MM.1S (cell line): ENCODE data around the gene GNAT2.

ENCODE experiments used
- DNase-seq: peaks from one replicate; pipeline ENCODE4 v3.0.0-alpha.2; 2015
- H2AFZ ChIP-seq: fragments of 300-600 bp; sonication (generic); 2 replicates; pipeline ENCODE4 v1.6.0; 2016; ENCODE audit warnings: antibody characterized with exemption, low read length
- H3F3A ChIP-seq: fragments of 300-600 bp; sonication (generic); 2 replicates; pipeline ENCODE4 v1.6.1; 2016; ENCODE audit warnings: mild to moderate bottlenecking, antibody characterized with exemption, low read length, moderate library complexity, mixed read lengths; ENCODE audit not compliant: insufficient read depth
- H3K27ac ChIP-seq: fragments of 300-600 bp; sonication (generic); 2 replicates; pipeline ENCODE4 v1.5.1; 2016; ENCODE audit warnings: mild to moderate bottlenecking, low read length
- H3K27me3 ChIP-seq: fragments of 300-600 bp; sonication (generic); replicated peaks from 2 replicates; pipeline ENCODE4 v1.6.0; 2016; ENCODE audit warnings: low read length; ENCODE audit not compliant: insufficient read depth
- H3K36me3 ChIP-seq: fragments of 300-600 bp; sonication (generic); replicated peaks from 2 replicates; pipeline ENCODE4 v1.6.1; 2016; ENCODE audit warnings: mild to moderate bottlenecking, low read length, mixed read lengths; ENCODE audit not compliant: insufficient read depth
- H3K4me1 ChIP-seq: fragments of 300-600 bp; sonication (generic); 2 replicates; pipeline ENCODE4 v1.6.1; 2016; ENCODE audit warnings: low read length, mixed read lengths
- H3K4me2 ChIP-seq: fragments of 300-600 bp; sonication (generic); 2 replicates; pipeline ENCODE4 v1.6.0; 2016; ENCODE audit warnings: low read depth, low read length
- H3K4me3 ChIP-seq: fragments of 300-600 bp; sonication (generic); 2 replicates; pipeline ENCODE4 v1.5.1; 2016; ENCODE audit warnings: low read length, mixed read lengths
- H3K79me2 ChIP-seq: fragments of 300-600 bp; sonication (generic); 2 replicates; pipeline ENCODE4 v1.6.1; 2016; ENCODE audit warnings: mixed run types, low read length, mixed read lengths
- H3K9ac ChIP-seq: fragments of 300-600 bp; sonication (generic); 2 replicates; pipeline ENCODE4 v1.6.1; 2016; ENCODE audit warnings: low read length, mixed read lengths
- H3K9me2 ChIP-seq: fragments of 300-600 bp; sonication (generic); replicated peaks from 2 replicates; pipeline ENCODE4 v1.6.1; 2016; ENCODE audit warnings: mild to moderate bottlenecking, low read length, mixed read lengths; ENCODE audit not compliant: insufficient read depth
- H3K9me3 ChIP-seq: fragments of 300-600 bp; sonication (generic); replicated peaks from 2 replicates; pipeline ENCODE4 v1.6.1; 2016; ENCODE audit warnings: mild to moderate bottlenecking, low read length, mixed read lengths; ENCODE audit not compliant: insufficient read depth
- H4K20me1 ChIP-seq: fragments of 300-600 bp; sonication (generic); 2 replicates; pipeline ENCODE4 v1.6.1; 2016; ENCODE audit warnings: mild to moderate bottlenecking, low read length, moderate library complexity, mixed read lengths; ENCODE audit not compliant: insufficient read depth
- CTCF ChIP-seq: fragments of 300-600 bp; sonication (generic); IDR thresholded peaks from 2 replicates; pipeline ENCODE4 v1.5.1; 2016; ENCODE audit warnings: antibody characterized with exemption, low read length, mixed read lengths
- EZH2 ChIP-seq: fragments of 300-600 bp; sonication (generic); optimal IDR thresholded peaks from 2 replicates; pipeline ENCODE3; 2017; ENCODE audit warnings: low read depth, mild to moderate bottlenecking, antibody characterized with exemption, low read length, mixed read lengths
- EZH2phosphoT487 ChIP-seq: fragments of 300-600 bp; sonication (generic); IDR thresholded peaks from 2 replicates; pipeline ENCODE4 v1.6.1; 2018; ENCODE audit warnings: antibody characterized with exemption, low read length

GNAT2 gene

GRCh38 chr1:109649491-109649914 is 30.1 kb upstream of the GNAT2 start:
- Histone ChIP-seq H3K9ac (no peak overlapping the region), H3K9me3 (no peaks in the 10 kb centered on the region), H3K4me3 (no peak overlapping the region), H3K79me2 (no peaks in the 10 kb centered on the region), H3K9me2 (no peaks in the 10 kb centered on the region), H2AFZ (no peak overlapping the region), H3K27ac (no peak overlapping the region), H3F3A (no peaks in the 10 kb centered on the region), H3K27me3 (no peaks in the 10 kb centered on the region), H3K36me3 (no peaks in the 10 kb centered on the region), H3K4me2 (no peak overlapping the region), H3K4me1 (no peaks in the 10 kb centered on the region), H4K20me1 (no peaks in the 10 kb centered on the region)
- no peak for TF ChIP-seq EZH2phosphoT487
- no peak for DNase-seq

GRCh38 chr1:109644670-109645069 is 25.3 kb upstream of the GNAT2 start:
- no peak overlapping the region for H3K4me2 ChIP-seq
- no peak for DNase-seq
- no peak overlapping the region for H3K4me3 ChIP-seq

GRCh38 chr1:109643385-109644230 is 24.2 kb upstream of the GNAT2 start:
- peak; percentile 68 for DNase-seq
- no peaks in the 10 kb centered on the region for H4K20me1 ChIP-seq
- H2AFZ ChIP-seq: peak overlapping the region; percentile 59
- H3K9ac ChIP-seq: no peak overlapping the region
- no peak overlapping the region for H3K27ac ChIP-seq
- H3K9me3 ChIP-seq: no peaks in the 10 kb centered on the region
- no peaks in the 10 kb centered on the region for H3K9me2 ChIP-seq
- peak overlapping the region; percentile 48; the same call in 1 of the 2 replicates for H3K4me2 ChIP-seq
- H3K79me2 ChIP-seq: no peaks in the 10 kb centered on the region
- H3K27me3 ChIP-seq: no peaks in the 10 kb centered on the region
- TF ChIP-seq EZH2phosphoT487 (no peak), CTCF (peak; percentile 64)
- H3K4me3 ChIP-seq: no peak overlapping the region
- H3K4me1 ChIP-seq: 0 out of 2 replicates have a peak, but pooled peaks cover 3% of the 10 kb centered on the region
- no peaks in the 10 kb centered on the region for H3K36me3 ChIP-seq
- H3F3A ChIP-seq: no peaks in the 10 kb centered on the region

More at GRCh38 chr1:109644670-109645069, 25.3 kb upstream of the GNAT2 start:
- no peaks in the 10 kb centered on the region for H3K79me2 ChIP-seq
- no peaks in the 10 kb centered on the region for H3K36me3 ChIP-seq
- no peaks in the 10 kb centered on the region for H3F3A ChIP-seq
- H3K9ac ChIP-seq: no peak overlapping the region
- H4K20me1 ChIP-seq: no peaks in the 10 kb centered on the region
- TF ChIP-seq EZH2phosphoT487 (no peak), EZH2 (no peak), CTCF (no peak)
- H3K27me3 ChIP-seq: no peaks in the 10 kb centered on the region
- H3K9me3 ChIP-seq: no peaks in the 10 kb centered on the region
- H3K4me1 ChIP-seq: 0 out of 2 replicates have a peak, but pooled peaks cover 3% of the 10 kb centered on the region
- H3K27ac ChIP-seq: no peak overlapping the region
- no peak overlapping the region for H2AFZ ChIP-seq
- H3K9me2 ChIP-seq: no peaks in the 10 kb centered on the region

- Histone ChIP-seq H3K27ac (no peak overlapping the region), H3K4me2 (no peak overlapping the region), H3F3A (no peaks in the 10 kb centered on the region), H3K9me3 (no peaks in the 10 kb centered on the region), H3K79me2 (no peaks in the 10 kb centered on the region), H3K27me3 (no peaks in the 10 kb centered on the region), H3K4me3 (no peak overlapping the region), H3K4me1 (0 out of 2 replicates have a peak, but pooled peaks cover 3% of the 10 kb centered on the region), H2AFZ (no peak overlapping the region), H4K20me1 (no peaks in the 10 kb centered on the region), H3K9ac (no peak overlapping the region), H3K36me3 (no peaks in the 10 kb centered on the region), H3K9me2 (no peaks in the 10 kb centered on the region)
- DNase-seq: no peak
- TF ChIP-seq EZH2phosphoT487 (no peak), EZH2 (no peak), CTCF (no peak)
Observed at GRCh38 chr1:109642626-109643025, 23.2 kb upstream of the GNAT2 start.
